ENCODE results near the gene CBX4.

DNA sequence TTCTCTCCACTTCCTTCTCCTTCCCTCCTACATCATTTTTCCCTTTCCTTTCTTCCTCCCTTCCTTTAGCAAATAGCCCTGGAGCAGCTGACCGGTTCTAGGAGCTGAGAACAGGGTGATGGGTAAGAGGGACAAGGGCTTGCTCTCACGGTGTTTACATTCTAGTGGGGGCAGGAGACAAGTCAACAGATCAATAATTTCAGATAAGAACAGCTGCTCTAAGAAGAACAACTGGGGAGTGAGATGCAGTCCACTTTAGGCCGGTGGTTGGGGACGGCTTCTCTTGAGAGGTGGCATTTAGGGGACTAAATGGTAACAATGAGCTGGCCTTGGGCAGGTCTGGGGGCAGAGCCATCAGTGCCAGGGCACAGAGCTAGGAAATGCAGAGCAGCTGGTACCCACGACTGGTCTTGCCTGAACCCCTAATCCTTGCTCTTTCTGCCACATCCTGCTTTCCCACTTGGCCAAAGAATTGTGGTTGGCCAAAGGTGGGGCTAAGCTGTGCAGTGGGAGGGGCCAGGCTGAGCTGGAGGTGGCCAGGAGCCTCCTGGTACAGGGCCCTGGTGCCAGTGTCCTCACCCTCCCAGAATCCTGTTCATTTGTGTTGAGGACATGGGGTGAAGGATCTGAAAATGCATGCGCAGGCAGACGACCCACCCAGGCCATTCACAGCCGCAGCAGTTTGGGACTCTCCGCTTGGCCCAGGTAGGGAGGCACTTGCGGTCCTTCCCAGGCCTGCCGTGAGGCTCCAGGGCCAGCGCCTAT, 17.7 kb downstream of the CBX4 start:
- TF ChIP-seq, protein P1, sequence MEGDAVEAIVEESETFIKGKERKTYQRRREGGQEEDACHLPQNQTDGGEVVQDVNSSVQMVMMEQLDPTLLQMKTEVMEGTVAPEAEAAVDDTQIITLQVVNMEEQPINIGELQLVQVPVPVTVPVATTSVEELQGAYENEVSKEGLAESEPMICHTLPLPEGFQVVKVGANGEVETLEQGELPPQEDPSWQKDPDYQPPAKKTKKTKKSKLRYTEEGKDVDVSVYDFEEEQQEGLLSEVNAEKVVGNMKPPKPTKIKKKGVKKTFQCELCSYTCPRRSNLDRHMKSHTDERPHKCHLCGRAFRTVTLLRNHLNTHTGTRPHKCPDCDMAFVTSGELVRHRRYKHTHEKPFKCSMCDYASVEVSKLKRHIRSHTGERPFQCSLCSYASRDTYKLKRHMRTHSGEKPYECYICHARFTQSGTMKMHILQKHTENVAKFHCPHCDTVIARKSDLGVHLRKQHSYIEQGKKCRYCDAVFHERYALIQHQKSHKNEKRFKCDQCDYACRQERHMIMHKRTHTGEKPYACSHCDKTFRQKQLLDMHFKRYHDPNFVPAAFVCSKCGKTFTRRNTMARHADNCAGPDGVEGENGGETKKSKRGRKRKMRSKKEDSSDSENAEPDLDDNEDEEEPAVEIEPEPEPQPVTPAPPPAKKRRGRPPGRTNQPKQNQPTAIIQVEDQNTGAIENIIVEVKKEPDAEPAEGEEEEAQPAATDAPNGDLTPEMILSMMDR (conservative IDR thresholded peaks at IDR 0.05; ENCODE audit: low read length) = no peak
- TF ChIP-seq EZH2phosphoT487 (IDR thresholded peaks at IDR 0.05; ENCODE audit: borderline replicate concordance, low read depth, low read length) = no peak

All from OCI-LY7 (cell line).